ENCODE measurements around the gene KCNQ1.

Gene KCNQ1

GRCh38 chr11:2422461-2423156 lies 22.2 kb upstream of the KCNQ1 start:
- TF ChIP-seq, protein P1, sequence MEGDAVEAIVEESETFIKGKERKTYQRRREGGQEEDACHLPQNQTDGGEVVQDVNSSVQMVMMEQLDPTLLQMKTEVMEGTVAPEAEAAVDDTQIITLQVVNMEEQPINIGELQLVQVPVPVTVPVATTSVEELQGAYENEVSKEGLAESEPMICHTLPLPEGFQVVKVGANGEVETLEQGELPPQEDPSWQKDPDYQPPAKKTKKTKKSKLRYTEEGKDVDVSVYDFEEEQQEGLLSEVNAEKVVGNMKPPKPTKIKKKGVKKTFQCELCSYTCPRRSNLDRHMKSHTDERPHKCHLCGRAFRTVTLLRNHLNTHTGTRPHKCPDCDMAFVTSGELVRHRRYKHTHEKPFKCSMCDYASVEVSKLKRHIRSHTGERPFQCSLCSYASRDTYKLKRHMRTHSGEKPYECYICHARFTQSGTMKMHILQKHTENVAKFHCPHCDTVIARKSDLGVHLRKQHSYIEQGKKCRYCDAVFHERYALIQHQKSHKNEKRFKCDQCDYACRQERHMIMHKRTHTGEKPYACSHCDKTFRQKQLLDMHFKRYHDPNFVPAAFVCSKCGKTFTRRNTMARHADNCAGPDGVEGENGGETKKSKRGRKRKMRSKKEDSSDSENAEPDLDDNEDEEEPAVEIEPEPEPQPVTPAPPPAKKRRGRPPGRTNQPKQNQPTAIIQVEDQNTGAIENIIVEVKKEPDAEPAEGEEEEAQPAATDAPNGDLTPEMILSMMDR (IDR thresholded peaks at IDR 0.05; ENCODE audit: low read depth, low read length, missing control alignments): no peak
- in situ Hi-C loops (cut with HindIII; ENCODE audit: low sequenced_read_pairs): no loop called here
- no peak overlapping the region for H3K4me3 ChIP-seq (ENCODE audit: low read depth, low read length)
- DNase-seq (ENCODE audit: low read depth): no peak

DNA sequence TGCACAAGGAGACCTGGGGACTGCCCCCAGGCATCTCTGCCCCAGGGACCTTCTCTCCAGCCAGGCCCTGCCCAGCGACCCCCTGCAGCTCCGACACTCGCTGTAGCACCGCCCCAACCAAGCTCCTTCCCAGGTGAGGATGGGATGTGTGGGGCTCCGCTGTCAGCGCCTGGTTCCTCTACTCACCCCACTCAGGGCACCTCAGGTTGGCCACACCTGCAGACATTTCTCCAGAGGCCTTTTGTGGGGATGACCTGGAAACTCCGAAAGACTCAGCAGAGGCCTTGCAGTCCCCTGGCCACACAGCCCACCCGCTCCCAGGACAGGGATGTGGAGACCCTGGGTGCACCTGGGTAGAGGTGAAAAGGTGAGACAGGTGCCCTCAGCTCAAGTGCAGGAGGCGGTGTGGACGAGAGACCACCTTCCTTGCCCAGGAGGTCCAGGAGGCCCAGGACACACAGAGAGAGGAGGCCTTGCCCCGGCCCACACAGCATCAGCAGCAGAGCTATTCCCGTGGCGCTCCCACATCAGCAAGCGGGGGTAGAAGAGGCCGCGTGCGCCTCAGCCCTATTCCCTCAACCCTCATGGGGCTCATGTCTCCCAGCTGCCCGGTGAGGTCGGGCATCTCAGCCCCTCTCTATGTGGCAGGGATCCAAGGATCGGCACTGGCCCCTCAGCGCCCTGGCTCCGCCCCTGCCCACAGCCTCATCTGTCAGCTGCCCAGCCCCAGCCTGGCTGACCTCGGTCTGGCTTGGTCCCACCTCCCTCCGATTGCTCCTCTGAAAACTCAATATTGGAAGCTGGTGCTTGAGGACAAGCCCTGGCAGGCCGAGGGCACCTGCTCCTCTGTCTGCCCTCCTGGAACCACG lies 21.4 kb upstream of the KCNQ1 start:
- no peak overlapping the region for H3K4me3 ChIP-seq (ENCODE audit: low read depth, low read length)
- DNase-seq (ENCODE audit: low read depth): no peak
- TF ChIP-seq, protein P1 (IDR thresholded peaks at IDR 0.05; ENCODE audit: low read depth, low read length, missing control alignments): no peak
- in situ Hi-C loops (cut with HindIII; ENCODE audit: low sequenced_read_pairs): no loop called here

- in situ Hi-C loops (cut with HindIII; ENCODE audit: low sequenced_read_pairs): no loop called here
- TF ChIP-seq, protein P1 (IDR thresholded peaks at IDR 0.05; ENCODE audit: low read depth, low read length, missing control alignments): no peak
- DNase-seq (ENCODE audit: low read depth): no peak
- no peak overlapping the region for H3K4me3 ChIP-seq (ENCODE audit: low read depth, low read length)
Measured at GRCh38 chr11:2424811-2425495, 19.9 kb upstream of the KCNQ1 start.

- in situ Hi-C loops (cut with HindIII; ENCODE audit: low sequenced_read_pairs): no loop called here
- DNase-seq (ENCODE audit: low read depth): no peak
- TF ChIP-seq, protein P1 (IDR thresholded peaks at IDR 0.05; ENCODE audit: low read depth, low read length, missing control alignments): no peak
- H3K4me3 ChIP-seq (ENCODE audit: low read depth, low read length): no peak overlapping the region
Measured at GRCh38 chr11:2425506-2425905, 19.3 kb upstream of the KCNQ1 start.

GRCh38 chr11:2426221-2426620 lies 18.6 kb upstream of the KCNQ1 start:
- no peak for DNase-seq (ENCODE audit: low read depth)
- no peak overlapping the region for H3K4me3 ChIP-seq (ENCODE audit: low read depth, low read length)
- TF ChIP-seq, protein P1 (IDR thresholded peaks at IDR 0.05; ENCODE audit: low read depth, low read length, missing control alignments): no peak
- in situ Hi-C loops (cut with HindIII; ENCODE audit: low sequenced_read_pairs): no loop called here

DNA sequence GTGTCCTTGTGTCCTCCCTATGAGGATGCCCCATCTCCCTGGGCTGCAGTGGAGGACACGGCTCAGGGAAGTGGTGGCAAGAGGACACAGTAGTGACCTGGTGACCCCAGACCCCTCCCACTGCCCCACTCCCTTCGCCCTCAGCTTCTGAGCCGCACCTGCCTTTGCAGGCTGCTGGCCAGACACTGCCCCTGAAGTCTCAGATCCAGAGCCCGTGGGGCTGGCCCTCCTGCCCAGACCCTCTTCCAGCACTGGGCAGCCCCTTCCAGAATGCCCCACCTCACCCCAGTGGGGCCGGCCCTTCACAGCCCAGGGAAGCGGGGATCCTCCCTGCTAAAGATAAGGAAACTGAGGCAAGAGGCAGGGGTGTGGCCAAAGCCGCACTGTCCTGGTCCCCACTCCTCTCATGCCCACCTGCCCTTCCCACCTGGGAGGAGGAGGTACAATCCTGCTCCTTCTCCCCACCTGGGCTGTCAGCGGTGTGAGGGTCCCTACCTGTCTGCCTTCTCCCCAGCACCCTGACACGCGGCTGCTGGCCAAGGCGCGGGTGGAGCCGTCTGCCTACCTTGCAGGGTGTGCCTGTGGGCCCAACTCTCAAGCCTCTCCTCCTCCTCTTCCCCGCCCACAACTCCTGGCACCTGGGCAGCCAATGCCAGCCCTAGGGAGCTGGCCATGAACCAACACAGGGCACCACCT lies 17.8 kb upstream of the KCNQ1 start:
- no peak overlapping the region for H3K4me3 ChIP-seq (ENCODE audit: low read depth, low read length)
- in situ Hi-C loops (cut with HindIII; ENCODE audit: low sequenced_read_pairs): no loop called here
- TF ChIP-seq, protein P1 (IDR thresholded peaks at IDR 0.05; ENCODE audit: low read depth, low read length, missing control alignments): no peak
- no peak for DNase-seq (ENCODE audit: low read depth)

Data from astrocyte of the cerebellum (primary cell).